Measurements from ENCODE around the gene AZU1. TPM values are rescaled to one million over a fixed set of nuclear protein-coding genes. Genes with fewer than 3 reads are reported as not detected.

The AZU1 gene
- total and polyA plus RNA-seq, 2 experiments from 2014 or later, result not detected

GRCh38 chr19:791567-792305 lies 35.9 kb upstream of the AZU1 start:
- Histone ChIP-seq H2AFZ (no peak overlapping the region), H3K9ac (no peak overlapping the region), H3K9me3 (ENCODE audit: low read depth) (no peaks in the 10 kb centered on the region), H3K4me2 (ENCODE audit: unreplicated experiment) (no peak overlapping the region), H3K4me1 (ENCODE audit: insufficient read depth) (peaks cover 14% of the 10 kb centered on the region; the same call in 1 of the 2 replicates), H3K4me3 (no peak overlapping the region), H3K36me3 (ENCODE audit: low read depth) (no peaks in the 10 kb centered on the region), H3F3A (ENCODE audit: insufficient read depth) (no peaks in the 10 kb centered on the region), H3K27me3 (replicated peaks; ENCODE audit: insufficient read depth) (no peaks in the 10 kb centered on the region), H3K79me2 (ENCODE audit: insufficient read depth) (no peaks in the 10 kb centered on the region), H3K9me2 (ENCODE audit: insufficient read depth) (no peaks in the 10 kb centered on the region), H3K27ac (no peak overlapping the region), H4K20me1 (ENCODE audit: insufficient read depth) (no peaks in the 10 kb centered on the region)
- DNase-seq, result no peak
- TF ChIP-seq EZH2 (IDR thresholded peaks at IDR 0.05; ENCODE audit: insufficient read depth, poor library complexity, severe bottlenecking), result no peak
- no peak for TF ChIP-seq EZH2phosphoT487 (IDR thresholded peaks at IDR 0.05; ENCODE audit: insufficient read depth, low read depth)
- in situ Hi-C loops (cut with MboI), result no loop called here
- 80% methylated on average over 2 to 8 of the region's 8 CpGs for WGBS, 2 experiments (ENCODE audit: low coverage in 1 of 2, low lambda C conversion rate in 2 of 2, missing lambda C conversion rate in 2 of 2)

DNA sequence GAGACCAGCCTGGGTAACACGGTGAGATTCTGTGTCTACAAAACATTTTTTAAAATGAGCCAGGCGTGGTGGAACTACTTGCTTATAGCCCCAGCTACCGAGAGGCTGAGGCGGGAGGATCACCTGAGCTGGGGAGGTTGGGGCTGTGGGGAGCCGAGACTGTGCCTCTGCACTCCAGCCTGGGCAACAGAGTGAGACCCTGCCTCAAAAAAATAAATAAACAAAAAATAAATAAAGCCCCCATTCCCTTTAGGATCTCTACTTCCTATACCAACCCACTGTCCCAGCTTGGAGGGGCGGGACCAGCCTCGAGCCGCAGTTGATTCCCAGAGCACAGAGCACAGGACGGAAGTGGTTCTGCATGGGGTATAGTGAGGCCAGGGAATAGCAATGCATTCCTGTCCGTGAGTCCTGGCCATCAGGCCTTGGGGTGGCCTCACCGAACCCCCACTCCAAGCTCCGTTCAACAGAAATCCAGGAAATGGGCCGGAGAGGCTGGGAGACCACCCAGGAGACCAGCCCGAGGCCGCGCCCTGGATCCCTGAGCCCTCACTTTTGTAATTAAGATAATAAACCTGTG lies 35.2 kb upstream of the AZU1 start:
- Histone ChIP-seq H4K20me1 (ENCODE audit: insufficient read depth) (no peaks in the 10 kb centered on the region), H3K79me2 (ENCODE audit: insufficient read depth) (no peaks in the 10 kb centered on the region), H3F3A (ENCODE audit: insufficient read depth) (no peaks in the 10 kb centered on the region), H2AFZ (no peak overlapping the region), H3K4me2 (ENCODE audit: unreplicated experiment) (no peak overlapping the region), H3K4me3 (no peak overlapping the region), H3K4me1 (ENCODE audit: insufficient read depth) (peaks cover 14% of the 10 kb centered on the region; the same call in 1 of the 2 replicates), H3K9me2 (ENCODE audit: insufficient read depth) (no peaks in the 10 kb centered on the region), H3K27ac (no peak overlapping the region), H3K27me3 (replicated peaks; ENCODE audit: insufficient read depth) (no peaks in the 10 kb centered on the region), H3K36me3 (ENCODE audit: low read depth) (no peaks in the 10 kb centered on the region), H3K9me3 (ENCODE audit: low read depth) (no peaks in the 10 kb centered on the region), H3K9ac (no peak overlapping the region)
- no peak for DNase-seq
- TF ChIP-seq EZH2 (IDR thresholded peaks at IDR 0.05; ENCODE audit: insufficient read depth, poor library complexity, severe bottlenecking), result no peak
- no peak for TF ChIP-seq EZH2phosphoT487 (IDR thresholded peaks at IDR 0.05; ENCODE audit: insufficient read depth, low read depth)
- in situ Hi-C loops (cut with MboI), result no loop called here
- 85 to 86% methylated on average over 15 of the region's 16 CpGs for WGBS, 2 experiments (ENCODE audit: low coverage in 1 of 2, low lambda C conversion rate in 2 of 2, missing lambda C conversion rate in 2 of 2)

DNA sequence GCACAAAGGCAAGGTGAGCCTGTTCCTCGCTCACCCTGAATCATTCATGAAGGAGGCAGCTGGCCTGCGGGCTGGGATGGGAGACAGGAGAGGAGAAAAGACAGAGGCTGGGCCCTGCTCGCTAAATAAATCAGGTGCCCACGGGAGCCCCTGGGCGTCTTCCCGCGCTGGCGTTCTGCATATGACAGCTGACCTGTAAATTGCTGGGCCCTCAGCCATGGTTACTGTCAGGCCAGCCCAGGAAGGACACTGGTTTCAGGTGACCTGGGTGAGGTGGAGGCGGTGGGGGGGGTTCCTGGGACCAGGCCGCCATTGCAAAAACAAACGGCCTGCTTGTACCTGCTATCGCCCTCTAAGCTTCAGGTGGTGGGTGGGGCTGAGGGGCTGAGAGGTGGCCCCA lies 33.8 kb upstream of the AZU1 start:
- TF ChIP-seq EZH2phosphoT487 (IDR thresholded peaks at IDR 0.05; ENCODE audit: insufficient read depth, low read depth) (no peak), EZH2 (IDR thresholded peaks at IDR 0.05; ENCODE audit: insufficient read depth, poor library complexity, severe bottlenecking) (no peak)
- no peak overlapping the region for H2AFZ ChIP-seq
- in situ Hi-C loops (cut with MboI), result no loop called here
- H3K9ac ChIP-seq, result no peak overlapping the region
- H3K36me3 ChIP-seq (ENCODE audit: low read depth), result no peaks in the 10 kb centered on the region
- WGBS, 2 experiments (ENCODE audit: low coverage in 1 of 2, low lambda C conversion rate in 2 of 2, missing lambda C conversion rate in 2 of 2), result 97 to 98% methylated on average over 12 of the region's 12 CpGs
- H3K9me3 ChIP-seq (ENCODE audit: low read depth), result no peaks in the 10 kb centered on the region
- peaks cover 2% of the 10 kb centered on the region; the same call in 1 of the 2 replicates for H4K20me1 ChIP-seq (ENCODE audit: insufficient read depth)
- H3K9me2 ChIP-seq (ENCODE audit: insufficient read depth), result no peaks in the 10 kb centered on the region
- no peak overlapping the region for H3K4me2 ChIP-seq (ENCODE audit: unreplicated experiment)
- H3K4me3 ChIP-seq, result no peak overlapping the region
- no peak overlapping the region for H3K27ac ChIP-seq
- peaks cover 9% of the 10 kb centered on the region for H3K79me2 ChIP-seq (ENCODE audit: insufficient read depth)
- no peaks in the 10 kb centered on the region; the same call in 1 of the 2 replicates for H3F3A ChIP-seq (ENCODE audit: insufficient read depth)
- DNase-seq, result no peak
- peaks cover 13% of the 10 kb centered on the region; the same call in 1 of the 2 replicates for H3K4me1 ChIP-seq (ENCODE audit: insufficient read depth)
- H3K27me3 ChIP-seq (replicated peaks; ENCODE audit: insufficient read depth), result no peaks in the 10 kb centered on the region

GRCh38 chr19:795073-795611 lies 32.5 kb upstream of the AZU1 start:
- H3K9ac ChIP-seq, result no peak overlapping the region
- no peaks in the 10 kb centered on the region for H3K9me2 ChIP-seq (ENCODE audit: insufficient read depth)
- peaks cover 13% of the 10 kb centered on the region; the same call in 1 of the 2 replicates for H4K20me1 ChIP-seq (ENCODE audit: insufficient read depth)
- TF ChIP-seq EZH2phosphoT487 (IDR thresholded peaks at IDR 0.05; ENCODE audit: insufficient read depth, low read depth), result no peak
- H2AFZ ChIP-seq, result peak overlapping the region; percentile 44; the same call in 1 of the 2 replicates
- H3K4me1 ChIP-seq (ENCODE audit: insufficient read depth), result peaks cover 13% of the 10 kb centered on the region
- 42 to 43% methylated on average over 27 to 28 of the region's 28 CpGs for WGBS, 2 experiments (ENCODE audit: low coverage in 1 of 2, low lambda C conversion rate in 2 of 2, missing lambda C conversion rate in 2 of 2)
- H3K79me2 ChIP-seq (ENCODE audit: insufficient read depth), result peaks cover 23% of the 10 kb centered on the region
- no peak overlapping the region for H3K4me2 ChIP-seq (ENCODE audit: unreplicated experiment)
- no peaks in the 10 kb centered on the region for H3K27me3 ChIP-seq (replicated peaks; ENCODE audit: insufficient read depth)
- no peaks in the 10 kb centered on the region for H3K9me3 ChIP-seq (ENCODE audit: low read depth)
- in situ Hi-C loops (cut with MboI), result no loop called here
- no peak overlapping the region for H3K27ac ChIP-seq
- peaks cover 8% of the 10 kb centered on the region for H3F3A ChIP-seq (ENCODE audit: insufficient read depth)
- 0 out of 2 replicates have a peak, but pooled peaks cover 9% of the 10 kb centered on the region for H3K36me3 ChIP-seq (ENCODE audit: low read depth)
- peak; percentile 40 for DNase-seq
- H3K4me3 ChIP-seq, result no peak overlapping the region
